PC-3 (cell line): ENCODE results near the gene KCNH4. TPM values are rescaled to one million over a fixed set of nuclear protein-coding genes. Genes with fewer than 3 reads are reported as not detected.

Source experiments
- ATAC-seq: fragments of 200-7000 bp; cut with Tn5 transposase; 2 replicates; pipeline ENCODE4 v1.9.1; 2020; ENCODE audit warnings: mild to moderate bottlenecking, moderate library complexity
- BruUV-seq: library from RNA; stranded (reverse); fragments of 400-500 nt; replicated peaks from 2 replicates; lab custom pipeline; 2021; lab: Mats Ljungman, UMichigan
- CTCF ChIA-PET: fragments of 300-600 bp; sonication (Branson Sonifier 250); formaldehyde crosslinking; loops from one replicate; lab custom pipeline; 2022; ENCODE audit warnings: antibody characterized with exemption; lab: Charles Lee
- POLR2A ChIA-PET: fragments of 300-600 bp; sonication (Branson Sonifier 250); formaldehyde crosslinking; loops from one replicate; lab custom pipeline; 2022; ENCODE audit warnings: antibody characterized with exemption; ENCODE audit not compliant: unreplicated experiment; lab: Charles Lee
- DNase-seq: peaks from one replicate; pipeline ENCODE4 v3.0.0-alpha.2; 2015
- H2AFZ ChIP-seq: fragments of 300-600 bp; sonication (generic); 2 replicates; pipeline ENCODE4 v1.6.0; 2016; ENCODE audit warnings: antibody characterized with exemption, low read length
- H3F3A ChIP-seq: fragments of 300-600 bp; sonication (generic); one replicate; pipeline ENCODE4 v1.6.0; 2017; ENCODE audit warnings: antibody characterized with exemption, low read length, control low read depth, mild to moderate bottlenecking; ENCODE audit not compliant: unreplicated experiment
- H3K27ac ChIP-seq: fragments of 300-600 bp; sonication (generic); 2 replicates; pipeline ENCODE4 v1.5.1; 2016; ENCODE audit warnings: mild to moderate bottlenecking, low read length
- H3K27me3 ChIP-seq: fragments of 300-600 bp; sonication (generic); 2 replicates; pipeline ENCODE4 v1.6.1; 2016; ENCODE audit warnings: low read length, mixed read lengths
- H3K36me3 ChIP-seq: fragments of 300-600 bp; sonication (generic); 2 replicates; pipeline ENCODE4 v1.6.1; 2016; ENCODE audit warnings: low read depth, mixed run types, low read length, mixed read lengths
- H3K4me1 ChIP-seq: fragments of 300-600 bp; sonication (generic); 2 replicates; pipeline ENCODE4 v1.5.1; 2016; ENCODE audit warnings: low read length; ENCODE audit not compliant: insufficient read depth
- H3K4me2 ChIP-seq: fragments of 300-600 bp; sonication (generic); 2 replicates; pipeline ENCODE4 v1.6.0; 2016; ENCODE audit warnings: low read length
- H3K4me3 ChIP-seq: fragments of 300-600 bp; sonication (generic); 2 replicates; pipeline ENCODE4 v1.5.1; 2016; ENCODE audit warnings: mild to moderate bottlenecking, low read length, mixed read lengths
- H3K79me2 ChIP-seq: fragments of 300-600 bp; sonication (generic); 2 replicates; pipeline ENCODE4 v1.6.1; 2017; ENCODE audit warnings: low read length, mixed read lengths
- H3K9ac ChIP-seq: fragments of 300-600 bp; sonication (generic); 2 replicates; pipeline ENCODE4 v1.6.0; 2016; ENCODE audit warnings: mild to moderate bottlenecking, low read length
- H3K9me2 ChIP-seq: fragments of 300-600 bp; sonication (generic); replicated peaks from 2 replicates; pipeline ENCODE4 v1.6.1; 2016; ENCODE audit warnings: mixed run types, low read length, mixed read lengths
- H3K9me3 ChIP-seq: fragments of 300-600 bp; sonication (generic); 2 replicates; pipeline ENCODE4 v1.6.1; 2016; ENCODE audit warnings: low read length, mixed read lengths
- H4K20me1 ChIP-seq: fragments of 300-600 bp; sonication (generic); 2 replicates; pipeline ENCODE4 v1.6.1; 2016; ENCODE audit warnings: low read length, mixed read lengths
- CTCF ChIP-seq: fragments of 300-600 bp; sonication (generic); conservative IDR thresholded peaks from 2 replicates; pipeline ENCODE4 v1.5.1; 2017; ENCODE audit warnings: antibody characterized with exemption, low read depth, mild to moderate bottlenecking, low read length
- EZH2 ChIP-seq: fragments of 300-600 bp; sonication (generic); IDR thresholded peaks from one replicate; pipeline ENCODE4 v1.6.1; 2017; ENCODE audit warnings: antibody characterized with exemption, mild to moderate bottlenecking, low read length; ENCODE audit not compliant: unreplicated experiment
- EZH2phosphoT487 ChIP-seq: fragments of 300-600 bp; sonication (generic); IDR thresholded peaks from 2 replicates; pipeline ENCODE4 v1.6.1; 2018; ENCODE audit warnings: mild to moderate bottlenecking, antibody characterized with exemption, low read length, borderline replicate concordance
- intact Hi-C: fragments of 100-400 bp; cut with micrococcal nuclease; formaldehyde crosslinking; loops from 2 replicates; pipeline ENCODE4 v1.9.0; 2023
- total RNA-seq: library from RNA; depleted of rRNA; stranded (reverse); fragments of >200 nt; gene quantifications from 2 replicates; pipeline ENCODE4 v1.2.3, GENCODE V29; 2014

The KCNH4 gene
- total RNA-seq, 1 experiment from 2014 or later, result not detected

DNA sequence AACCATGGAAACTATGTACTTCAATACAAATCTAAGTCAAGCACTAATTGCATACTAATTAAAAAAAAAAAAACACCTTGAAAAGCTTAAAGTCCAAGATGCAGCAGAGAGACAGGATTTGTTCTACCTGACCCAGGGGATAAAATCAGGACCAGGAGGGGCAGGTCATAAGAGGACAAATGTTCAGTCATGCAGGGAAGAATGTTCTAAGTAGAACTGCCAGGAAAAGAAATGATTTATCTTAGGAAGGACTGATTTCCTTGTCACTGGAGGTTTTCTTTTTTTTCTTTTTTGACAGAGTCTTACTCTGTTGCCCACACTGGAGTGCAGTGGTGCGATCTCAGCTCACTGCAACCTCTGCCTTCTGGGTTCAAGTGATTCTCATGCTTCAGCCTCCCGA, 22.4 kb upstream of the KCNH4 start:
- Histone ChIP-seq H3K36me3 (no peaks in the 10 kb centered on the region), H3K4me2 (no peak overlapping the region), H3K4me1 (no peaks in the 10 kb centered on the region), H3K9me3 (no peaks in the 10 kb centered on the region), H4K20me1 (no peaks in the 10 kb centered on the region), H3K27ac (no peak overlapping the region), H3K27me3 (no peaks in the 10 kb centered on the region), H2AFZ (no peak overlapping the region), H3F3A (no peaks in the 10 kb centered on the region), H3K9ac (no peak overlapping the region), H3K4me3 (no peak overlapping the region), H3K79me2 (no peaks in the 10 kb centered on the region), H3K9me2 (no peaks in the 10 kb centered on the region)
- ChIA-PET CTCF (no interaction called here), POLR2A (no interaction called here)
- no TSS peak for BruUV-seq
- TF ChIP-seq EZH2phosphoT487 (no peak), EZH2 (no peak), CTCF (no peak)
- ATAC-seq (no peak), DNase-seq (no peak)
- intact Hi-C loops, result no loop called here

DNA sequence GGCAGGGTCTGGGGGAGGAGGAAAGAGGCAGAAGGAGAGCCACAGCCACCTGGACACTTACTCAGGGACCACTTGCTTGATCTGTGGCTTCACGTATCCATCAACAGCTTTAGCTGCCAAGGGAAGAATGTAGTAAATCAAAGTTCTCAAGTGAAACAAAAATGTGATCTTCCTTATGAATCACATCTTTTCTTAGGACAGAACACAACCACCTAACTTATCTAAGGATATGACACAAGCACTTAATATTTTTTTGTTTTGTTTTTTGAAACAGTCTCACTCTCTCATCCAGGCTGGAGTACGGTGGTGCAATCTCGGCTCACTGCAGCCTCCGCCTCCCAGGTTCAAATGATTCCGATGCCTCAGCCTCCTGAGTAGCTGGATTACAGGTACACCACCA, 21.8 kb upstream of the KCNH4 start:
- DNase-seq (no peak), ATAC-seq (no peak)
- Histone ChIP-seq H3K9ac (no peak overlapping the region), H4K20me1 (no peaks in the 10 kb centered on the region), H3F3A (no peaks in the 10 kb centered on the region), H3K79me2 (no peaks in the 10 kb centered on the region), H3K27me3 (no peaks in the 10 kb centered on the region), H3K4me1 (no peaks in the 10 kb centered on the region), H3K9me2 (no peaks in the 10 kb centered on the region), H3K27ac (no peak overlapping the region), H3K4me3 (no peak overlapping the region), H2AFZ (no peak overlapping the region), H3K36me3 (no peaks in the 10 kb centered on the region), H3K4me2 (no peak overlapping the region), H3K9me3 (no peaks in the 10 kb centered on the region)
- no TSS peak for BruUV-seq
- intact Hi-C loops, result no loop called here
- POLR2A ChIA-PET, result no interaction called here
- CTCF ChIA-PET, result no interaction called here
- TF ChIP-seq CTCF, result no peak
- no peak for TF ChIP-seq EZH2
- no peak for TF ChIP-seq EZH2phosphoT487

- H3K4me3 ChIP-seq, result no peak overlapping the region
- no peaks in the 10 kb centered on the region for H4K20me1 ChIP-seq
- DNase-seq (no peak), ATAC-seq (no peak)
- no TSS peak for BruUV-seq
- POLR2A ChIA-PET, result no interaction called here
- no peak overlapping the region for H2AFZ ChIP-seq
- no peak for TF ChIP-seq EZH2
- no peak for TF ChIP-seq EZH2phosphoT487
- no peak for TF ChIP-seq CTCF
- no peak overlapping the region for H3K4me2 ChIP-seq
- intact Hi-C loops, result no loop called here
- H3K9me2 ChIP-seq, result no peaks in the 10 kb centered on the region
- no peaks in the 10 kb centered on the region for H3K9me3 ChIP-seq
- no peak overlapping the region for H3K9ac ChIP-seq
- no peaks in the 10 kb centered on the region for H3K79me2 ChIP-seq
- CTCF ChIA-PET, result no interaction called here
- no peaks in the 10 kb centered on the region for H3F3A ChIP-seq
- no peaks in the 10 kb centered on the region for H3K4me1 ChIP-seq
- no peak overlapping the region for H3K27ac ChIP-seq
- no peaks in the 10 kb centered on the region for H3K36me3 ChIP-seq
- no peaks in the 10 kb centered on the region for H3K27me3 ChIP-seq
These were observed 21.2 kb upstream of the KCNH4 start for GRCh38 chr17:42202159-42202558.
